Liver (tissue), 3 donors: Measurements from ENCODE around the gene UGT1A5.

ENCODE experiments used
- ATF3 ChIP-seq: IDR thresholded peaks from 2 replicates; pipeline ENCODE4 v1.6.1; 2016; ENCODE audit warnings: antibody characterized with exemption
- CTCF ChIP-seq: fragments of 150-350 bp; IDR thresholded peaks from 2 replicates; pipeline ENCODE4 v1.5.1; 2017; ENCODE audit warnings: improper control_type of control experiment, low read depth, low read length; ENCODE audit not compliant: missing input control
- FOXA1 ChIP-seq: IDR thresholded peaks from 2 replicates; pipeline ENCODE4 v1.6.1; 2016; ENCODE audit warnings: antibody characterized with exemption
- GABPA ChIP-seq, 2 donors: IDR thresholded peaks in 1 of 2; conservative IDR thresholded peaks in 1 of 2; 2 replicates each; pipeline ENCODE4 v1.6.1; 2016; ENCODE audit warnings: antibody characterized with exemption in 2 of 2, mild to moderate bottlenecking in 1 of 2, moderate library complexity in 1 of 2
- HNF4A ChIP-seq, 2 donors: conservative IDR thresholded peaks; 2 replicates each; pipeline ENCODE4 v1.6.1; 2016; ENCODE audit warnings: antibody characterized with exemption in 2 of 2, mild to moderate bottlenecking in 2 of 2
- SP1 ChIP-seq: IDR thresholded peaks from 2 replicates; pipeline ENCODE4 v1.6.1; 2018; ENCODE audit warnings: antibody characterized with exemption, mild to moderate bottlenecking
- YY1 ChIP-seq: IDR thresholded peaks from 2 replicates; pipeline ENCODE4 v1.6.1; 2016; ENCODE audit warnings: antibody characterized with exemption, mild to moderate bottlenecking
- TF ChIP-seq, protein P1 (sequence below): IDR thresholded peaks from 2 replicates; pipeline ENCODE4 v1.6.1; 2016; ENCODE audit warnings: antibody characterized with exemption, mild to moderate bottlenecking
- donor health status: healthy.
- donor health status: healthy.

DNA sequence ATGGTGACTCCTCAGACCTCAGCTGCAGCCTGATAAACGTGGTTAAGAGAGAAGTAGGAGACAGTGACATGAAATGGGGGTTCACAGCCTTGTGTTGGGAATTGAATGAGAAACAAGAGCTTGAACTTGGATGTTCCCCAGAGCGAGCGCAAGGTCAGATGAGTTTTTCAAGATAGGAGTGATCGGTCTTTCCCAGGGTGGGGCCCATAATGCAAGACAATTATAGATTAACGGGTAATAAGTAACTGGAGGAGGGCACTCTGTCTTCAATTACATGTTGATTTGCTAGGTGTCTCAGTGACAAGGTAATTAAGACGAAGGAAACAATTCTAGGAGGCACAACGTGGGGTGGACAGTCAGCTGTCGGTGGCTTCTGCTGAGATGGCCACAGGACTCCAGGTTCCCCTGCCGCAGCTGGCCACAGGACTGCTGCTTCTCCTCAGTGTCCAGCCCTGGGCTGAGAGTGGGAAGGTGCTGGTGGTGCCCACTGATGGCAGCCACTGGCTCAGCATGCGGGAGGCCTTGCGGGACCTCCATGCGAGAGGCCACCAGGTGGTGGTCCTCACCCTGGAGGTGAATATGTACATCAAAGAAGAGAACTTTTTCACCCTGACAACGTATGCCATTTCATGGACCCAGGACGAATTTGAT lies at the start of gene UGT1A5:
- TF ChIP-seq FOXA1 (no peak), ATF3 (no peak), CTCF (no peak), SP1 (no peak), GABPA (IDR thresholded peaks at IDR 0.05 in 1 of 2, conservative IDR thresholded peaks at IDR 0.05 in 1 of 2) (no peak), HNF4A (conservative IDR thresholded peaks at IDR 0.05) (no peak), YY1 (no peak)
- TF ChIP-seq, protein P1, sequence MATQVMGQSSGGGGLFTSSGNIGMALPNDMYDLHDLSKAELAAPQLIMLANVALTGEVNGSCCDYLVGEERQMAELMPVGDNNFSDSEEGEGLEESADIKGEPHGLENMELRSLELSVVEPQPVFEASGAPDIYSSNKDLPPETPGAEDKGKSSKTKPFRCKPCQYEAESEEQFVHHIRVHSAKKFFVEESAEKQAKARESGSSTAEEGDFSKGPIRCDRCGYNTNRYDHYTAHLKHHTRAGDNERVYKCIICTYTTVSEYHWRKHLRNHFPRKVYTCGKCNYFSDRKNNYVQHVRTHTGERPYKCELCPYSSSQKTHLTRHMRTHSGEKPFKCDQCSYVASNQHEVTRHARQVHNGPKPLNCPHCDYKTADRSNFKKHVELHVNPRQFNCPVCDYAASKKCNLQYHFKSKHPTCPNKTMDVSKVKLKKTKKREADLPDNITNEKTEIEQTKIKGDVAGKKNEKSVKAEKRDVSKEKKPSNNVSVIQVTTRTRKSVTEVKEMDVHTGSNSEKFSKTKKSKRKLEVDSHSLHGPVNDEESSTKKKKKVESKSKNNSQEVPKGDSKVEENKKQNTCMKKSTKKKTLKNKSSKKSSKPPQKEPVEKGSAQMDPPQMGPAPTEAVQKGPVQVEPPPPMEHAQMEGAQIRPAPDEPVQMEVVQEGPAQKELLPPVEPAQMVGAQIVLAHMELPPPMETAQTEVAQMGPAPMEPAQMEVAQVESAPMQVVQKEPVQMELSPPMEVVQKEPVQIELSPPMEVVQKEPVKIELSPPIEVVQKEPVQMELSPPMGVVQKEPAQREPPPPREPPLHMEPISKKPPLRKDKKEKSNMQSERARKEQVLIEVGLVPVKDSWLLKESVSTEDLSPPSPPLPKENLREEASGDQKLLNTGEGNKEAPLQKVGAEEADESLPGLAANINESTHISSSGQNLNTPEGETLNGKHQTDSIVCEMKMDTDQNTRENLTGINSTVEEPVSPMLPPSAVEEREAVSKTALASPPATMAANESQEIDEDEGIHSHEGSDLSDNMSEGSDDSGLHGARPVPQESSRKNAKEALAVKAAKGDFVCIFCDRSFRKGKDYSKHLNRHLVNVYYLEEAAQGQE: no peak
